H9 (cell line): Measurements from ENCODE around the gene HLA-E. TPM values are rescaled to one million over a fixed set of nuclear protein-coding genes. Genes with fewer than 3 reads are reported as not detected.

ENCODE experiments used
- DNase-seq: peaks from one replicate; pipeline ENCODE4 v3.0.0-alpha.2; 2017
- H2AFZ ChIP-seq: one replicate; pipeline ENCODE4 v1.6.1; 2013; ENCODE audit warnings: mild to moderate bottlenecking, low read length, control low read depth, moderate library complexity
- H2AK5ac ChIP-seq: 2 replicates; pipeline ENCODE4 v1.6.1; 2013; ENCODE audit warnings: low read length, control low read depth, mixed read lengths; ENCODE audit not compliant: insufficient read length
- H2BK120ac ChIP-seq: one replicate; pipeline ENCODE4 v1.6.1; 2013; ENCODE audit warnings: low read depth, mild to moderate bottlenecking, low read length, control low read depth, inconsistent platforms; ENCODE audit not compliant: poor library complexity, severe bottlenecking
- H2BK12ac ChIP-seq: 2 replicates; pipeline ENCODE4 v1.6.1; 2013; ENCODE audit warnings: low read length, control low read depth, mixed read lengths, low read depth; ENCODE audit not compliant: insufficient read length
- H2BK15ac ChIP-seq: 2 replicates; pipeline ENCODE4 v1.6.1; 2013; ENCODE audit warnings: low read depth, low read length, control low read depth
- H2BK20ac ChIP-seq: one replicate; pipeline ENCODE4 v1.6.1; 2013; ENCODE audit warnings: low read depth, mild to moderate bottlenecking, low read length, control low read depth, inconsistent platforms; ENCODE audit not compliant: poor library complexity, severe bottlenecking
- H2BK5ac ChIP-seq: 2 replicates; pipeline ENCODE4 v1.6.1; 2013; ENCODE audit warnings: low read length, control low read depth, mixed read lengths; ENCODE audit not compliant: insufficient read length
- H3K14ac ChIP-seq: 2 replicates; pipeline ENCODE4 v1.6.1; 2013; ENCODE audit warnings: low read length, control low read depth; ENCODE audit not compliant: insufficient read depth
- H3K18ac ChIP-seq: 2 replicates; pipeline ENCODE4 v1.6.1; 2013; ENCODE audit warnings: low read depth, mild to moderate bottlenecking, mixed read lengths, low read length, control low read depth; ENCODE audit not compliant: insufficient read length
- H3K23ac ChIP-seq: 2 replicates; pipeline ENCODE4 v1.6.1; 2013; ENCODE audit warnings: low read length, control low read depth, mixed read lengths, low read depth; ENCODE audit not compliant: insufficient read length
- H3K23me2 ChIP-seq: 2 replicates; pipeline ENCODE4 v1.6.1; 2013; ENCODE audit warnings: low read depth, mild to moderate bottlenecking, mixed read lengths, low read length, control low read depth; ENCODE audit not compliant: insufficient read length, poor library complexity, severe bottlenecking
- H3K27ac ChIP-seq: 2 replicates; pipeline ENCODE4 v1.5.1; 2013; ENCODE audit warnings: low read length, control low read depth, mixed read lengths, low read depth; ENCODE audit not compliant: insufficient read length
- H3K27me3 ChIP-seq: 2 replicates; pipeline ENCODE4 v1.6.1; 2013; ENCODE audit warnings: low read length, control low read depth, inconsistent platforms; ENCODE audit not compliant: insufficient read depth
- H3K4ac ChIP-seq: 2 replicates; pipeline ENCODE4 v1.6.1; 2013; ENCODE audit warnings: low read depth, mild to moderate bottlenecking, control low read depth, inconsistent platforms, low read length, moderate library complexity
- H3K4me1 ChIP-seq: 2 replicates; pipeline ENCODE4 v1.6.1; 2013; ENCODE audit warnings: low read length, control low read depth, inconsistent platforms; ENCODE audit not compliant: insufficient read depth
- H3K4me2 ChIP-seq: 2 replicates; pipeline ENCODE4 v1.6.1; 2013; ENCODE audit warnings: low read length, control low read depth, mixed read lengths; ENCODE audit not compliant: insufficient read length, insufficient read depth
- H3K56ac ChIP-seq: 2 replicates; pipeline ENCODE4 v1.6.1; 2013; ENCODE audit warnings: low read depth, mild to moderate bottlenecking, mixed read lengths, low read length, control low read depth; ENCODE audit not compliant: insufficient read length
- H3K79me1 ChIP-seq: 2 replicates; pipeline ENCODE4 v1.6.1; 2013; ENCODE audit warnings: low read depth, mild to moderate bottlenecking, moderate library complexity, low read length, control low read depth, inconsistent platforms; ENCODE audit not compliant: insufficient read depth, poor library complexity, severe bottlenecking
- H3K79me2 ChIP-seq: 2 replicates; pipeline ENCODE4 v1.6.1; 2013; ENCODE audit warnings: low read length, control low read depth, inconsistent platforms; ENCODE audit not compliant: insufficient read depth
- H3K9ac ChIP-seq: 2 replicates; pipeline ENCODE4 v1.6.1; 2013; ENCODE audit warnings: low read length, control low read depth, mixed read lengths; ENCODE audit not compliant: insufficient read length; ENCODE audit errors: extremely low read depth
- H3K9me3 ChIP-seq: one replicate; pipeline ENCODE4 v1.6.1; 2013; ENCODE audit warnings: low read depth, low read length, inconsistent platforms; ENCODE audit not compliant: control insufficient read depth
- H3T11ph ChIP-seq: one replicate; pipeline ENCODE4 v1.6.1; 2013; ENCODE audit warnings: mild to moderate bottlenecking, low read length, control low read depth, inconsistent platforms
- H4K20me1 ChIP-seq: one replicate; pipeline ENCODE4 v1.6.1; 2013; ENCODE audit not compliant: control insufficient read depth, insufficient read length, insufficient read depth
- H4K5ac ChIP-seq: 2 replicates; pipeline ENCODE4 v1.6.1; 2013; ENCODE audit warnings: low read depth, mild to moderate bottlenecking, mixed read lengths, low read length, control low read depth; ENCODE audit not compliant: insufficient read length
- H4K8ac ChIP-seq: replicated peaks from 2 replicates; pipeline ENCODE4 v1.6.1; 2013; ENCODE audit warnings: low read length, control low read depth, mixed read lengths, low read depth; ENCODE audit not compliant: insufficient read length
- H4K91ac ChIP-seq: 2 replicates; pipeline ENCODE4 v1.6.1; 2013; ENCODE audit warnings: low read depth, mild to moderate bottlenecking, moderate library complexity, mixed read lengths, low read length, control low read depth; ENCODE audit not compliant: insufficient read length
- H3K27ac Mint-ChIP-seq, 3 experiments: 2 replicates in 2 of 3; 3 replicates in 1 of 3; pipeline ENCODE4 v1.8.0; 2020 to 2021; ENCODE audit warnings: mixed read lengths in 3 of 3, mild to moderate bottlenecking in 1 of 3, moderate library complexity in 1 of 3
- H3K27me3 Mint-ChIP-seq: 2 replicates; pipeline ENCODE4 v1.8.0; 2021; ENCODE audit warnings: low read depth, mild to moderate bottlenecking, moderate library complexity, mixed read lengths
- H3K36me3 Mint-ChIP-seq, 3 experiments: 2 replicates in 2 of 3; 3 replicates in 1 of 3; pipeline ENCODE4 v1.8.0; 2020 to 2021; ENCODE audit warnings: low read depth in 3 of 3, mixed read lengths in 3 of 3; ENCODE audit not compliant: insufficient read depth in 1 of 3
- H3K4me1 Mint-ChIP-seq, 2 experiments: 2 replicates each; pipeline ENCODE4 v1.8.0; 2020; ENCODE audit warnings: mixed read lengths in 2 of 2
- H3K4me3 Mint-ChIP-seq, 2 experiments: 2 replicates in 1 of 2; 3 replicates in 1 of 2; pipeline ENCODE4 v1.8.0; 2020 to 2021; ENCODE audit warnings: mild to moderate bottlenecking in 2 of 2, mixed read lengths in 2 of 2, moderate library complexity in 1 of 2
- H3K9me3 Mint-ChIP-seq, 2 experiments: 2 replicates in 1 of 2; 3 replicates in 1 of 2; pipeline ENCODE4 v1.8.0; 2020; ENCODE audit warnings: mild to moderate bottlenecking in 2 of 2, mixed read lengths in 2 of 2, moderate library complexity in 1 of 2
- CTCF ChIP-seq: fragments of 200-600 bp; sonication (generic); conservative IDR thresholded peaks from 3 replicates; pipeline ENCODE4 v1.8.0; 2021; ENCODE audit warnings: antibody characterized with exemption, mild to moderate bottlenecking
- WGBS: extraction: QIAGEN DNeasy Blood & Tissue Kit; methylation state at CpG from one replicate; pipeline ENCODE4 v1.1.7; 2013; ENCODE audit warnings: missing lambda C conversion rate, low lambda C conversion rate, mixed read lengths; ENCODE audit not compliant: insufficient read length; ENCODE audit errors: extremely low coverage; 5-methylcytosine and 5-hydroxymethylcytosine counted together
- total RNA-seq: library from RNA; stranded (reverse); gene quantifications from 2 replicates; pipeline ENCODE4 v1.2.1, GENCODE V29; 2021

HLA-E gene
- total RNA-seq, 1 experiment from 2014 or later = 28.1 TPM

- H3K4me1 Mint-ChIP-seq = peaks cover 12 to 18% of the 10 kb centered on the region in 2 experiments
- Histone ChIP-seq H3K56ac (no peak overlapping the region), H3K79me2 (no peaks in the 10 kb centered on the region), H4K20me1 (no peaks in the 10 kb centered on the region), H3K4me1 (no peaks in the 10 kb centered on the region), H3K27ac (no peak overlapping the region), H3K79me1 (no peaks in the 10 kb centered on the region), H2BK20ac (no peak overlapping the region), H3K14ac (no peak overlapping the region), H3K9me3 (no peaks in the 10 kb centered on the region), H3K27me3 (no peaks in the 10 kb centered on the region), H2BK5ac (no peak overlapping the region), H2BK120ac (no peak overlapping the region), H3K4ac (no peak overlapping the region), H2BK12ac (no peak overlapping the region), H2AFZ (no peak overlapping the region), H3T11ph (no peak overlapping the region), H2BK15ac (no peak overlapping the region), H3K4me2 (no peak overlapping the region), H4K8ac (no peak overlapping the region), H4K91ac (no peak overlapping the region), H3K23me2 (no peaks in the 10 kb centered on the region), H3K23ac (no peak overlapping the region), H3K9ac (no peak overlapping the region), H3K18ac (no peak overlapping the region), H2AK5ac (no peak overlapping the region), H4K5ac (no peak overlapping the region)
- WGBS = no CpG with 5 or more reads among the region's 5 CpGs
- no peak overlapping the region for H3K4me3 Mint-ChIP-seq
- H3K9me3 Mint-ChIP-seq = no peaks in the 10 kb centered on the region
- H3K27ac Mint-ChIP-seq = no peak overlapping the region
- no peak for DNase-seq
- H3K36me3 Mint-ChIP-seq = no peaks in the 10 kb centered on the region
- no peaks in the 10 kb centered on the region; the same call in 1 of the 2 replicates for H3K27me3 Mint-ChIP-seq
- no peak for TF ChIP-seq CTCF
Measured at GRCh38 chr6:30508890-30509736, 19.8 kb downstream of the HLA-E start.
